T-helper 22 cell (primary cell): ENCODE data around the gene MPPED2.

Source experiments
- DNase-seq: peaks from one replicate; pipeline ENCODE4 v3.0.0-alpha.2; 2020; ENCODE audit warnings: low read depth

MPPED2 gene

GRCh38 chr11:30586251-30587144, at the start of gene MPPED2:
MPPED2 (minus strand) TSS chr11:30586353; CDS start chr11:30580373, 5,980 bp downstream.
- DNase-seq: no peak

GRCh38 chr11:30635401-30635989, 49.3 kb upstream of the MPPED2 start:
- no peak for DNase-seq

- DNase-seq: no peak
These were observed 45.0 kb upstream of the MPPED2 start for GRCh38 chr11:30631148-30631547.

- DNase-seq: no peak
These were observed 33.6 kb upstream of the MPPED2 start for GRCh38 chr11:30619767-30620166.

- no peak for DNase-seq
These were observed 31.6 kb upstream of the MPPED2 start for GRCh38 chr11:30617762-30618161.

- DNase-seq: no peak
These were observed 24.5 kb upstream of the MPPED2 start for GRCh38 chr11:30610628-30611027.

GRCh38 chr11:30608534-30608933, 22.4 kb upstream of the MPPED2 start:
- DNase-seq: no peak

GRCh38 chr11:30605036-30605605, 19.0 kb upstream of the MPPED2 start:
- DNase-seq: no peak

GRCh38 chr11:30603357-30603756, 17.2 kb upstream of the MPPED2 start:
- DNase-seq: no peak

GRCh38 chr11:30596832-30597231, 10.7 kb upstream of the MPPED2 start:
- DNase-seq: no peak

GRCh38 chr11:30595934-30596333, 9.8 kb upstream of the MPPED2 start:
- DNase-seq: no peak

- DNase-seq: no peak
These were observed 8.7 kb upstream of the MPPED2 start for GRCh38 chr11:30594646-30595411.

GRCh38 chr11:30587269-30587812, 1.2 kb upstream of the MPPED2 start:
- DNase-seq: no peak

- DNase-seq: no peak
These were observed 282 bp downstream of the MPPED2 start for GRCh38 chr11:30585892-30586250.

- no peak for DNase-seq
These were observed 845 bp downstream of the MPPED2 start for GRCh38 chr11:30585125-30585891.

GRCh38 chr11:30583476-30584280, 2.5 kb downstream of the MPPED2 start:
- DNase-seq: no peak

- no peak for DNase-seq
These were observed 3.4 kb downstream of the MPPED2 start for GRCh38 chr11:30582726-30583125.

- no peak for DNase-seq
These were observed 4.5 kb downstream of the MPPED2 start for GRCh38 chr11:30581675-30582074.

GRCh38 chr11:30580573-30580972, 5.6 kb downstream of the MPPED2 start:
- DNase-seq: no peak

- no peak for DNase-seq
These were observed 6.6 kb downstream of the MPPED2 start for GRCh38 chr11:30579415-30580175.
